HepG2 (cell line): Measurements from ENCODE around the gene SLC16A5. TPM values are rescaled to one million over a fixed set of nuclear protein-coding genes. Genes with fewer than 3 reads are reported as not detected.

ENCODE experiments used
- ARID3A ChIP-seq: IDR thresholded peaks from 2 replicates; pipeline ENCODE4 v1.6.1; 2012; ENCODE audit warnings: low read depth, low read length, improper control_type of control experiment
- ATAD3A ChIP-seq: sonication (generic); formaldehyde crosslinking; IDR thresholded peaks from 2 replicates; pipeline ENCODE4 v1.4.0; 2020; ENCODE audit warnings: missing genetic modification reagents
- FLYWCH1 ChIP-seq: sonication (generic); formaldehyde crosslinking; IDR thresholded peaks from 2 replicates; pipeline ENCODE4 v1.8.1; 2023; ENCODE audit warnings: mild to moderate bottlenecking, missing genetic modification reagents
- GATA4 ChIP-seq: sonication (generic); IDR thresholded peaks from 2 replicates; pipeline ENCODE4 v1.6.1; 2016; ENCODE audit warnings: antibody characterized with exemption, low read depth, borderline replicate concordance
- GFI1 ChIP-seq: sonication (generic); formaldehyde crosslinking; IDR thresholded peaks from 2 replicates; pipeline ENCODE4 v1.5.0; 2020; ENCODE audit warnings: missing genetic modification reagents, mild to moderate bottlenecking, borderline replicate concordance
- HNF1B ChIP-seq: sonication (generic); formaldehyde crosslinking; IDR thresholded peaks from 2 replicates; pipeline ENCODE4 v1.5.1; 2020; ENCODE audit warnings: mild to moderate bottlenecking, moderate library complexity, missing genetic modification reagents
- JUN ChIP-seq: sonication (generic); formaldehyde crosslinking; IDR thresholded peaks from 2 replicates; pipeline ENCODE4 v1.4.0; 2020; ENCODE audit warnings: mild to moderate bottlenecking, missing genetic modification reagents
- NCOR1 ChIP-seq: fragments of 200-600 bp; sonication (generic); IDR thresholded peaks from 2 replicates; pipeline ENCODE4 v1.7.0; 2017; ENCODE audit warnings: antibody characterized with exemption, low read length, borderline replicate concordance
- SRF ChIP-seq: IDR thresholded peaks from 2 replicates; pipeline ENCODE4 v1.6.1; 2011; ENCODE audit warnings: mild to moderate bottlenecking, low read depth, low read length, moderate library complexity
- STAT6 ChIP-seq: sonication (generic); formaldehyde crosslinking; IDR thresholded peaks from 2 replicates; pipeline ENCODE4 v1.4.0; 2020; ENCODE audit warnings: missing genetic modification reagents, mild to moderate bottlenecking, borderline replicate concordance
- TAF15 ChIP-seq: fragments of 200-400 bp; formaldehyde crosslinking; IDR thresholded peaks from one replicate; pipeline ENCODE4 v1.6.1; 2018; ENCODE audit warnings: mild to moderate bottlenecking, low read depth, low read length; ENCODE audit not compliant: poor library complexity, severe bottlenecking
- ZFP1 ChIP-seq: IDR thresholded peaks from 2 replicates; pipeline ENCODE4 v1.6.1; 2016
- ZMYM4 ChIP-seq: sonication (generic); formaldehyde crosslinking; IDR thresholded peaks from 2 replicates; pipeline ENCODE4 v1.8.1; 2023; ENCODE audit warnings: mild to moderate bottlenecking, missing genetic modification reagents
- ZNF24 ChIP-seq: fragments of 450-650 bp; IDR thresholded peaks from 2 replicates; pipeline ENCODE4 v1.6.1; 2017; ENCODE audit warnings: antibody characterized with exemption, mild to moderate bottlenecking
- ZNF335 ChIP-seq: sonication (generic); formaldehyde crosslinking; IDR thresholded peaks from 2 replicates; pipeline ENCODE4 v1.4.0; 2020; ENCODE audit warnings: missing genetic modification reagents
- ZNF564 ChIP-seq: sonication (generic); formaldehyde crosslinking; IDR thresholded peaks from 2 replicates; pipeline ENCODE4 v1.8.1; 2023; ENCODE audit warnings: mild to moderate bottlenecking, missing genetic modification reagents
- ZNF615 ChIP-seq: sonication (generic); formaldehyde crosslinking; IDR thresholded peaks from 2 replicates; pipeline ENCODE4 v1.5.0; 2020; ENCODE audit warnings: mild to moderate bottlenecking, missing genetic modification reagents, borderline replicate concordance
- ZNF672 ChIP-seq: sonication (generic); formaldehyde crosslinking; IDR thresholded peaks from 2 replicates; pipeline ENCODE4 v1.8.1; 2022; ENCODE audit warnings: missing genetic modification reagents
- ZNF777 ChIP-seq: sonication (generic); formaldehyde crosslinking; IDR thresholded peaks from 2 replicates; pipeline ENCODE4 v1.4.0; 2020; ENCODE audit warnings: missing genetic modification reagents
- ZSCAN25 ChIP-seq: sonication (generic); formaldehyde crosslinking; IDR thresholded peaks from 2 replicates; pipeline ENCODE4 v1.8.0; 2022; ENCODE audit warnings: mild to moderate bottlenecking, missing genetic modification reagents
- polyA plus RNA-seq, 8 experiments: library from polyadenylated mRNA; depleted of rRNA in 3 of 8; stranded (reverse) in 7 of 8; unstranded in 1 of 8; fragments of >200 nt; fragmentation: Illumina TruSeq in 4 of 8; extraction: Trizol in 4 of 8; gene quantifications; 2 replicates each; pipeline versions ENCODE4 v1.2.1 to v1.2.3, GENCODE V29; 2011 to 2016; ENCODE audit warnings: low read depth in 4 of 8, missing spikeins in 1 of 8, mixed read lengths in 1 of 8; ENCODE audit not compliant: insufficient read depth in 1 of 8
- total RNA-seq, 5 experiments: library from RNA; depleted of rRNA; stranded (reverse); fragments of >200 nt; fragmentation: Illumina TruSeq; extraction: Trizol; gene quantifications; 2 replicates each; pipeline ENCODE4 v1.2.3, GENCODE V29; 2016; ENCODE audit warnings: low read depth in 1 of 5

SLC16A5 gene
- total and polyA plus RNA-seq, 2 of the 13 experiments (the other 11 are each of a cell fraction or from before 2014, with no cell fraction given): 0.69 to 5.6 TPM

- no peak for TF ChIP-seq SRF
- TF ChIP-seq ZNF777 (CRISPR knock-in tag): peak; percentile 45
- TF ChIP-seq ATAD3A (CRISPR knock-in tag): no peak
- TF ChIP-seq ARID3A: peak; percentile 7
- no peak for TF ChIP-seq ZNF672 (CRISPR knock-in tag)
- no peak for TF ChIP-seq ZNF24
- peak; percentile 48; the same call in 1 of the 2 replicates for TF ChIP-seq ZNF335 (CRISPR knock-in tag)
- TF ChIP-seq TAF15: no peak
- peak; percentile 26; the same call in 1 of the 2 replicates for TF ChIP-seq GFI1
- TF ChIP-seq STAT6 (CRISPR knock-in tag): no peak
- TF ChIP-seq JUN (CRISPR knock-in tag): no peak; the same call in 1 of the 2 replicates
- peak; percentile 72; the same call in 1 of the 2 replicates for TF ChIP-seq GATA4
- TF ChIP-seq ZMYM4 (CRISPR knock-in tag): peak; percentile 73
- TF ChIP-seq NCOR1: peak; percentile 17; the same call in 1 of the 2 replicates
- peak; percentile 81 for TF ChIP-seq HNF1B (CRISPR knock-in tag)
- 0 out of 2 replicates have a peak, but pooled peaks have one; percentile 84 for TF ChIP-seq ZFP1 (CRISPR knock-in tag)
- TF ChIP-seq FLYWCH1 (CRISPR knock-in tag): no peak
- peak; percentile 68; the same call in 1 of the 2 replicates for TF ChIP-seq ZNF564 (CRISPR knock-in tag)
- 0 out of 2 replicates have a peak, but pooled peaks have one; percentile 29 for TF ChIP-seq ZNF615 (CRISPR knock-in tag)
- TF ChIP-seq ZSCAN25 (CRISPR knock-in tag): peak; percentile 87
Observed at GRCh38 chr17:75046407-75047289, 41.1 kb upstream of the SLC16A5 start, which contains the start of the genes ATP5PD and KCTD2 (continued).
